SIG-M5 treated with dmso at 0.1 percent for 504 hours (cell line): ENCODE measurements around the gene TANGO2.
"Not testable (repeated sequence)": the region's sequence is repeated elsewhere in the genome, so short reads cannot be mapped to it uniquely, and the experiment has no call there.

ENCODE experiments used
- DNase-seq: peaks from one replicate; lab custom pipeline; 2025; ENCODE audit not compliant: unreplicated experiment; lab: John Stamatoyannopoulos, UW

Gene TANGO2

GRCh38 chr22:20060700-20061480 lies 40.0 kb downstream of the TANGO2 start:
- DNase-seq = no peak

GRCh38 chr22:20061481-20061861 lies 40.6 kb downstream of the TANGO2 start:
- DNase-seq = no peak

GRCh38 chr22:20062043-20062765 lies 41.3 kb downstream of the TANGO2 start:
- no peak for DNase-seq

GRCh38 chr22:20062766-20063083 lies 41.8 kb downstream of the TANGO2 start:
- no peak for DNase-seq

- DNase-seq = no peak
These were observed 42.6 kb downstream of the TANGO2 start for GRCh38 chr22:20063271-20064139.

- DNase-seq = no peak
These were observed 43.2 kb downstream of the TANGO2 start for GRCh38 chr22:20064140-20064480.

GRCh38 chr22:20064545-20065262 lies 43.8 kb downstream of the TANGO2 start:
- no peak for DNase-seq

GRCh38 chr22:20065896-20066616 lies 45.1 kb downstream of the TANGO2 start:
- no peak for DNase-seq

GRCh38 chr22:20066617-20067383 lies 45.9 kb downstream of the TANGO2 start:
- DNase-seq = no peak

GRCh38 chr22:20067384-20067682 lies 46.4 kb downstream of the TANGO2 start:
- not testable (repeated sequence) for DNase-seq

GRCh38 chr22:20068640-20069039 lies 47.7 kb downstream of the TANGO2 start:
- no peak for DNase-seq

GRCh38 chr22:20069331-20070042 lies 48.6 kb downstream of the TANGO2 start:
- DNase-seq = no peak

- DNase-seq = no peak
These were observed 50.6 kb downstream of the TANGO2 start for GRCh38 chr22:20071524-20071972.

GRCh38 chr22:20076627-20077172 lies 55.8 kb downstream of the TANGO2 start:
- DNase-seq = no peak

GRCh38 chr22:20079745-20080444 lies 59.0 kb downstream of the TANGO2 start, which contains the start of gene DGCR8:
Gene DGCR8, plus strand, starts transcription at chr22:20080241. Its CDS starts 5,723 bp downstream, at chr22:20085964.
- DNase-seq = peak; percentile 84

GRCh38 chr22:20080445-20080775 lies 59.5 kb downstream of the TANGO2 start:
- DNase-seq = peak; percentile 54

GRCh38 chr22:20080776-20081654 lies 60.1 kb downstream of the TANGO2 start:
- DNase-seq = no peak
